NCI-H345 (cell line): Measurements from ENCODE around the gene TAF11L2.
"Not testable (repeated sequence)": the region's sequence is repeated elsewhere in the genome, so short reads cannot be mapped to it uniquely, and the experiment has no call there.

ENCODE experiments used
- DNase-seq: peaks from one replicate; lab custom pipeline; 2025; lab: John Stamatoyannopoulos, UW

Gene TAF11L2

GRCh38 chr5:17497931-17498330 lies at the start of gene TAF11L2:
Gene TAF11L2 (plus strand): TSS chr5:17498231.
- DNase-seq = not testable (repeated sequence)

GRCh38 chr5:17448877-17449276 lies 49.2 kb upstream of the TAF11L2 start:
- DNase-seq = no peak

GRCh38 chr5:17452936-17453335 lies 45.1 kb upstream of the TAF11L2 start:
- no peak for DNase-seq

GRCh38 chr5:17455942-17456341 lies 42.1 kb upstream of the TAF11L2 start:
- DNase-seq = no peak

- no peak for DNase-seq
These were observed 36.2 kb upstream of the TAF11L2 start for GRCh38 chr5:17461793-17462192.

GRCh38 chr5:17463653-17464052 lies 34.4 kb upstream of the TAF11L2 start:
- no peak for DNase-seq

GRCh38 chr5:17470064-17470463 lies 28.0 kb upstream of the TAF11L2 start:
- DNase-seq = no peak

GRCh38 chr5:17475064-17475463 lies 23.0 kb upstream of the TAF11L2 start:
- not testable (repeated sequence) for DNase-seq

GRCh38 chr5:17477043-17477442 lies 21.0 kb upstream of the TAF11L2 start:
- peak; percentile 6 for DNase-seq

- DNase-seq = peak; percentile 70
These were observed 20.3 kb upstream of the TAF11L2 start for GRCh38 chr5:17477573-17478265.

- DNase-seq = peak; percentile 5
These were observed 16.7 kb upstream of the TAF11L2 start for GRCh38 chr5:17481378-17481777.

- no peak for DNase-seq
These were observed 15.2 kb upstream of the TAF11L2 start for GRCh38 chr5:17482790-17483189.

GRCh38 chr5:17486464-17487173 lies 11.4 kb upstream of the TAF11L2 start:
- not testable (repeated sequence) for DNase-seq

- no peak for DNase-seq
These were observed 10.9 kb upstream of the TAF11L2 start for GRCh38 chr5:17487174-17487512.

GRCh38 chr5:17491257-17491656 lies 6.8 kb upstream of the TAF11L2 start:
- not testable (repeated sequence) for DNase-seq

GRCh38 chr5:17492770-17493169 lies 5.3 kb upstream of the TAF11L2 start:
- no peak for DNase-seq

- DNase-seq = no peak
These were observed 585 bp upstream of the TAF11L2 start for GRCh38 chr5:17497446-17497845.

- DNase-seq = no peak
These were observed 13.8 kb downstream of the TAF11L2 start for GRCh38 chr5:17511775-17512325.

- not testable (repeated sequence) for DNase-seq
These were observed 19.5 kb downstream of the TAF11L2 start for GRCh38 chr5:17517526-17517925.

GRCh38 chr5:17518067-17518466 lies 20.0 kb downstream of the TAF11L2 start, which contains the start of gene TAF11L3:
Gene TAF11L3 (plus strand): TSS chr5:17518367.
- not testable (repeated sequence) for DNase-seq

GRCh38 chr5:17519508-17519907 lies 21.5 kb downstream of the TAF11L2 start:
- not testable (repeated sequence) for DNase-seq

GRCh38 chr5:17521501-17521900 lies 23.5 kb downstream of the TAF11L2 start, which contains the start of gene TAF11L4:
Gene TAF11L4 (plus strand): TSS chr5:17521801.
- not testable (repeated sequence) for DNase-seq

- not testable (repeated sequence) for DNase-seq
These were observed 26.9 kb downstream of the TAF11L2 start, which contains the start of gene TAF11L5 for GRCh38 chr5:17524935-17525334. Gene TAF11L5 (plus strand): TSS chr5:17525235.
